Skeletal muscle tissue (tissue), 4 donors: ENCODE data around the gene MKNK1. TPM values are rescaled to one million over a fixed set of nuclear protein-coding genes. Genes with fewer than 3 reads are reported as not detected.

Source experiments
- H3K27ac ChIP-seq: one replicate; pipeline ENCODE4 v1.7.0; 2013; ENCODE audit warnings: mild to moderate bottlenecking, low read depth, low read length, inconsistent platforms
- H3K27me3 ChIP-seq, 3 donors: one replicate each; pipeline ENCODE4 v1.7.0; 2013; ENCODE audit warnings: low read length in 3 of 3; ENCODE audit not compliant: control insufficient read depth in 3 of 3, insufficient read depth in 3 of 3
- H3K36me3 ChIP-seq, 3 donors: one replicate each; pipeline ENCODE4 v1.7.0; 2013; ENCODE audit warnings: low read length in 3 of 3; ENCODE audit not compliant: control insufficient read depth in 3 of 3, insufficient read depth in 3 of 3
- H3K4me1 ChIP-seq, 3 donors: one replicate each; pipeline ENCODE4 v1.7.0; 2013; ENCODE audit warnings: low read length in 3 of 3, mild to moderate bottlenecking in 3 of 3; ENCODE audit not compliant: control insufficient read depth in 3 of 3, insufficient read depth in 3 of 3
- H3K4me3 ChIP-seq, 3 donors: one replicate each; pipeline ENCODE4 v1.7.0; 2013; ENCODE audit warnings: low read length in 3 of 3
- H3K9ac ChIP-seq, 3 donors: one replicate each; pipeline ENCODE4 v1.7.0; 2013; ENCODE audit warnings: low read length in 3 of 3, mild to moderate bottlenecking in 3 of 3, moderate library complexity in 2 of 3, low read depth in 1 of 3
- H3K9me3 ChIP-seq, 3 donors: one replicate each; pipeline ENCODE4 v1.7.0; 2013; ENCODE audit warnings: low read length in 3 of 3; ENCODE audit not compliant: control insufficient read depth in 3 of 3
- total RNA-seq: library from RNA; depleted of rRNA; stranded (reverse); fragments of >200 nt; gene quantifications from one replicate; pipeline ENCODE4 v1.2.3, GENCODE V29; 2014
- donor health status: Osteomylitis.

The MKNK1 gene
- total RNA-seq, 1 donor from 2014 or later, result 20.4 TPM

GRCh38 chr1:46556822-46557221 lies 47.2 kb downstream of the MKNK1 start:
- Histone ChIP-seq H3K4me1 (peaks cover 0 to 2% (median 0%) of the 10 kb centered on the region in 3 donors), H3K27me3 (peaks cover under 1 to 9% (median 7%) of the 10 kb centered on the region in 3 donors), H3K9me3 (no peaks in the 10 kb centered on the region), H3K9ac (no peak overlapping the region), H3K4me3 (no peak overlapping the region), H3K36me3 (peaks cover 31 to 40% (median 35%) of the 10 kb centered on the region in 3 donors), H3K27ac (no peak overlapping the region)

- Histone ChIP-seq H3K36me3 (peaks cover 23 to 32% (median 27%) of the 10 kb centered on the region in 3 donors), H3K4me3 (no peak overlapping the region), H3K9me3 (no peaks in the 10 kb centered on the region), H3K27ac (no peak overlapping the region), H3K9ac (no peak overlapping the region), H3K4me1 (peaks cover 0 to 2% (median 0%) of the 10 kb centered on the region in 3 donors), H3K27me3 (peaks cover 5 to 16% (median 14%) of the 10 kb centered on the region in 3 donors)
Measured at GRCh38 chr1:46555826-46556619, 48.0 kb downstream of the MKNK1 start.

DNA sequence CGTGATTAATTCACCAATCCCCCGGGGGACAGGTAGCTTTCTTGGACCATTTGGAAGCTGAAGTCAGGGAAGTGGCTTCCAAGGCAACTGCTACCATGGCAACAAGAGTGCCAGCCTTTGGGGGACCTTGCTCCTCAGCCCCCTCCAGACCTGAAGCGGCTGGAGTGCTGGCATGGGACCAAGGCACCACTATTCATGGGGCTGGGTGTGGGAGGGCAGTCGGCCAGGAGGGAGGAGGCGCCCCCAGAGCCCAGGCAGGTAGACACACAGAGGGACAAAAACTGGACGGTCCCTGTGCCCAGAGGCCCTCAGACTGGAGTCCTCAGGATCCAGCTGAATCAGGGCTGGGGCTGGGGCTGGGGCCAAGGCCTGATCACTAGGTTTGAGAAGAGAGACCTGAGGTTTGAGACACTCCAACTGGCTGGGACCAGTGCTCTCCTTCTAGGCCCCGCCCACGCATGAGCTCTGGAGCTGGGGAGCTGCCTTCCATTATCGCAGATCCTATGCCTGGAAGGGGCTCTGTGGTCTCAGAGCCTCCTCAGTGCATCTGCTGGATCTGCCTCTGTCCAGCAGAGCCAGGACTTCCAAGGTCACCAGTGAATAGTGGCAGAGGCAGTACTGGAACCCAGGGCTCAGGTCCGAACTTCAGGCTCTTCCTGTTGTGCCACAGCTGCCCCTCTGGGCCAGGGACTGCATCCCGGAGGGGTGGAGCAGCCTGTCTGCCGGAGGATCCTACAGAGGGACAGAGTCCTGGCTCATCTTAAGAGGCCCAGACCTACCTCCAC lies 49.3 kb downstream of the MKNK1 start:
- no peaks in the 10 kb centered on the region for H3K9me3 ChIP-seq
- peaks cover 12 to 23% (median 15%) of the 10 kb centered on the region in 3 donors for H3K36me3 ChIP-seq
- peaks cover 0 to 2% (median 0%) of the 10 kb centered on the region in 3 donors for H3K4me1 ChIP-seq
- H3K27me3 ChIP-seq, result peaks cover 9 to 23% (median 19%) of the 10 kb centered on the region in 3 donors
- H3K4me3 ChIP-seq, result no peak overlapping the region
- no peak overlapping the region for H3K9ac ChIP-seq
- no peak overlapping the region for H3K27ac ChIP-seq

- peaks cover 0 to 2% (median 0%) of the 10 kb centered on the region in 3 donors for H3K4me1 ChIP-seq
- no peak overlapping the region for H3K9ac ChIP-seq
- H3K9me3 ChIP-seq, result no peaks in the 10 kb centered on the region
- no peak overlapping the region for H3K27ac ChIP-seq
- H3K4me3 ChIP-seq, result no peak overlapping the region
- H3K36me3 ChIP-seq, result peaks cover 12 to 17% (median 12%) of the 10 kb centered on the region in 3 donors
- peaks cover 12 to 29% (median 19%) of the 10 kb centered on the region in 3 donors for H3K27me3 ChIP-seq
Measured at GRCh38 chr1:46554236-46554596, 49.9 kb downstream of the MKNK1 start.

- H3K4me3 ChIP-seq, result no peak overlapping the region
- peaks cover 12 to 31% (median 19%) of the 10 kb centered on the region in 3 donors for H3K27me3 ChIP-seq
- no peak overlapping the region for H3K27ac ChIP-seq
- peaks cover 8 to 11% (median 10%) of the 10 kb centered on the region in 3 donors for H3K36me3 ChIP-seq
- peaks cover 0 to 2% (median 0%) of the 10 kb centered on the region in 3 donors for H3K4me1 ChIP-seq
- H3K9ac ChIP-seq, result no peak overlapping the region
- H3K9me3 ChIP-seq, result no peaks in the 10 kb centered on the region
Measured at GRCh38 chr1:46553506-46553905, 50.6 kb downstream of the MKNK1 start.

DNA sequence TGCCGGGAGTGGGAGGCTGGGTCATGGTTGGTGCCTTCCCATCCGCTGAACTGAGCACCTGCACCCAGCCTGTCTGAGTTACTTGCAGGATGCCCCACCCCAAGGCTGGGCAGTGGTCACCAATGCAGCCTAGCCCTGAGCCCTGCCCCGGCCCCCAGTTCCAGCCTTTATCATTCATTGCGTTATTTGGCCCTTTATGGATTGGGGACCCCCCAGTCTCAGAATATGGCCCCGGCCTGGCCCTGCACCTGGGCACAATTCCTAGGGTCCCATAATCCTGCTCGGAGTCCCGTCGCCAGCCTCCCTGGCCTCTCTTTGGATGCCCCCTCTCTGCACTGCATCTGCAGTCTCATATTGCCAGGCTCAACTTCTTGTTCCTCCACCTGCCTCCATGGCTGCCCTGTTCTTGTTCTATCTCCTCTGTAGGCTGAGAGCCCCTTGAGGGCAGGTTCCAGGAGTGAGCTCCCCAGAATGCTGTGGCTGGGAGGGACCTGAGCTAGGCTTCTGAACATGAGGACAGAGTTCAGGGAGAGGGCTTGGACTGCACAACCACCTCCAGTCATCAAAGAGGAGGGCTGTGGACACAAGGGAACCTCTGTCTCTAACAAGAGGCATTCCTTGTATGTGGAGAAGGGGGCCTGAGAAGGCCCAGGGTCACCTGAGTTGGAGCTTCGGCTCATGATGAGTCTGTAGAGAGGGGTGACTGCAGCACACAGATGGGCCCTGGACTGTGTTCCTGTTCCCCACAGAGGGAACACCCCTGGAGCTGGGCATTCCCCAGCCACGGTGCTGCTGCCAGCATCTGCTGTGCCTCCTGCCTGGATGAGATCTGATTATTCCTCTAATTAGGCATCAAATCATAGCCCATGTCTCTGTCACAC lies 51.5 kb downstream of the MKNK1 start:
- H3K4me3 ChIP-seq, result no peak overlapping the region
- H3K27ac ChIP-seq, result no peak overlapping the region
- no peaks in the 10 kb centered on the region for H3K4me1 ChIP-seq
- no peak overlapping the region for H3K9ac ChIP-seq
- no peaks in the 10 kb centered on the region for H3K9me3 ChIP-seq
- H3K27me3 ChIP-seq, result peaks cover 12 to 31% (median 19%) of the 10 kb centered on the region in 3 donors
- peaks cover 2 to 3% (median 3%) of the 10 kb centered on the region in 3 donors for H3K36me3 ChIP-seq

DNA sequence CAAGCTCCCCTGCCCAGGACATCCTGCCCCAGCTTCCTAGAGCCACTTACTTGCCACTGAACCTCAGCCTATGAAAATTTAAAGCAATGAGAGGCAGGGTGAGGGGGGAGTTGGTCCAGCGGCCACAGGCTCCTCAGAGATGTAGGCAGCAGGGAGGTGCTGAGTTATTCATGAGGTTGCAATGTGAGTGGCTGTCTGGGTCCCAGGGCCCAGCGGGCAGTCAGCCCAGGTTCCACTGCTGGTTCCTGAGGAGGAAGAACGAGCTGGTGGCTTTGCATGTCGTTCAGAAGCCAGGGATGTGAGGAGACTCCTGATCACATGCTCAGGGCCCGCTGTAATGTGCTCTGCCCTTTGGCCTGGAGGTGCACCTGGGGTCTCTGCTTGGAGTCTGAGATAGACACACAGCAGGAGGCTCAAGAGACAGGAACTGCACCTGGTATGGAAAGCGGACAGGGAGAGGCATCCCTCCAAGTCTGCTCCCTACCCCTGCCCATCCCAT lies 52.4 kb downstream of the MKNK1 start, which contains the start of gene KNCN:
Gene KNCN (minus strand): TSS at position 51 of the 499 bp plus-strand sequence. CDS start 432 bp downstream, outside the sequence.
- peaks cover 12 to 31% (median 19%) of the 10 kb centered on the region in 3 donors for H3K27me3 ChIP-seq
- H3K36me3 ChIP-seq, result no peaks in the 10 kb centered on the region
- H3K27ac ChIP-seq, result no peak within 1 kb of the TSS
- no peak within 1 kb of the TSS for H3K9ac ChIP-seq
- no peak within 1 kb of the TSS for H3K4me3 ChIP-seq
- no peaks in the 10 kb centered on the region for H3K9me3 ChIP-seq
- H3K4me1 ChIP-seq, result no peaks in the 10 kb centered on the region

- H3K9ac ChIP-seq, result no peak overlapping the region
- H3K4me1 ChIP-seq, result no peaks in the 10 kb centered on the region
- H3K4me3 ChIP-seq, result no peak overlapping the region
- H3K27me3 ChIP-seq, result peaks cover 12 to 38% (median 22%) of the 10 kb centered on the region in 3 donors
- no peaks in the 10 kb centered on the region for H3K9me3 ChIP-seq
- no peaks in the 10 kb centered on the region for H3K36me3 ChIP-seq
- H3K27ac ChIP-seq, result no peak overlapping the region
Measured at GRCh38 chr1:46550751-46551231, 53.3 kb downstream of the MKNK1 start.
